ENCODE data around the gene ANO7. TPM values are rescaled to one million over a fixed set of nuclear protein-coding genes. Genes with fewer than 3 reads are reported as not detected.
A peak's percentile ranks its signal among the peaks of the same experiment; 100 is the strongest.

ANO7 gene
- total RNA-seq, 1 experiment from 2014 or later = 5.2 TPM

DNA sequence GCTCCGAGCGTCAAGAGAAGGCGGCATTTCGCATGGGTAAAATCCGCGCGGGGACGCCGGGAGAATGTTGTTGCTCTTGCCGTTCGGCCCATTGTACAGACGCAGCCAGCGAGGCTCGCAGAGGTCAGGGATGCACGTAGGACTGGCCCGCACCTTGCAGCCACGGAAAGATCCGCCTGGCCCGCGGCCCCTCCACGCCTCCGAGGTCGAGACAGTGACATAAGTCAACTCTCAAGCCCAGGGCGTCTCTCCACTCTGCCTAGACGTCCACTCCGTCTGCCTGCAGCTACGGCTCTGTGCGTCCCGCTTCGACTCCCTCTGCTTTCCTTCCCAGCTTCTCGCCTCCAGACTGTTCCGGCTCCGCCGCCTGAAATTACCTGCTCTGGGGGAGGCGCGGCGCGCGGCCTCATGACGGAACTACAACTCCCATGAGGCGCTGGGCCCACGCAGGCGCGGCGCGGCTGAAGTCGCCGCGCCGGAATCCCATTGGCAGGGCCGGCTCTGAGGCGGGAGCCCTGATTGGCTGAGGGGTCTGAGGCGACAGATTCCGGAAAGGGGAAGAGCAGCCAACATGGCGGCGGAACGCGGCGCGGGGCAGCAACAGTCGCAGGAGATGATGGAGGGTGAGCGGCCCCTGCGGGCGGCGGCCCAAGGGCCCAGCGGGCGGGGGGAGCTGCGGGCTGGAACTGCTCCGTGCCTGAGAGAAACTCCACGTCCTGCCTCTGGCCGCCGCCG is 38.4 kb upstream of the ANO7 start, which contains the start of gene PPP1R7:
TSS of gene PPP1R7 (plus strand) at position 543 of the 735 bp plus-strand sequence. CDS start at position 572, 29 bp downstream.
- H3K27me3 Mint-ChIP-seq (ENCODE audit: low read depth) = peaks cover 3% of the 10 kb centered on the region

More for the DNA sequence above, 38.4 kb upstream of the ANO7 start, which contains the start of gene PPP1R7:
- H2BK5ac ChIP-seq (ENCODE audit: insufficient read length, low read length) = no peak within 1 kb of the TSS
- no peak within 1 kb of the TSS for H3K23ac ChIP-seq (ENCODE audit: insufficient read length, low read depth, low read length)
- no peak within 1 kb of the TSS for H3K14ac ChIP-seq (ENCODE audit: insufficient read depth, low read length)
- no peaks in the 10 kb centered on the region; a peak in 1 of 5 replicates for H3K9me3 Mint-ChIP-seq
- no peak within 1 kb of the TSS for H4K5ac ChIP-seq (ENCODE audit: insufficient read length, low read depth, low read length)
- no peak within 1 kb of the TSS for H2BK120ac ChIP-seq (ENCODE audit: low read depth, low read length, poor library complexity, severe bottlenecking)
- no peak within 1 kb of the TSS for H3K27ac ChIP-seq (ENCODE audit: insufficient read length, low read depth, low read length)
- H3K79me2 ChIP-seq (ENCODE audit: insufficient read depth, low read length) = no peaks in the 10 kb centered on the region
- H4K8ac ChIP-seq (replicated peaks; ENCODE audit: insufficient read length, low read depth, low read length) = no peak within 1 kb of the TSS
- H3K4me3 Mint-ChIP-seq = peak within 1 kb of the TSS; percentile 87 to 95
- H3T11ph ChIP-seq (ENCODE audit: low read length) = no peak within 1 kb of the TSS
- H2AFZ ChIP-seq (ENCODE audit: low read length) = no peak within 1 kb of the TSS
- H2BK12ac ChIP-seq (ENCODE audit: insufficient read length, low read depth, low read length) = no peak within 1 kb of the TSS
- no peaks in the 10 kb centered on the region for H3K27me3 ChIP-seq (ENCODE audit: insufficient read depth, low read length)
- peaks cover 28 to 30% of the 10 kb centered on the region in 2 experiments for H3K4me1 Mint-ChIP-seq
- H3K79me1 ChIP-seq (ENCODE audit: insufficient read depth, low read depth, low read length, poor library complexity, severe bottlenecking) = no peaks in the 10 kb centered on the region
- no CpG with 5 or more reads among the region's 73 CpGs for WGBS (ENCODE audit: extremely low coverage, insufficient read length, low lambda C conversion rate)
- no peak within 1 kb of the TSS for H3K18ac ChIP-seq (ENCODE audit: insufficient read length, low read depth, low read length)
- peak within 1 kb of the TSS; percentile 74 for H3K4me2 ChIP-seq (ENCODE audit: insufficient read depth, insufficient read length, low read length)
- peak within 1 kb of the TSS; percentile 40 for H3K9ac ChIP-seq (ENCODE audit: extremely low read depth, insufficient read length, low read length)
- H3K56ac ChIP-seq (ENCODE audit: insufficient read length, low read depth, low read length) = no peak within 1 kb of the TSS
- peak within 1 kb of the TSS; percentile 77 to 95 (median 93) for H3K27ac Mint-ChIP-seq
- TF ChIP-seq, protein P1, sequence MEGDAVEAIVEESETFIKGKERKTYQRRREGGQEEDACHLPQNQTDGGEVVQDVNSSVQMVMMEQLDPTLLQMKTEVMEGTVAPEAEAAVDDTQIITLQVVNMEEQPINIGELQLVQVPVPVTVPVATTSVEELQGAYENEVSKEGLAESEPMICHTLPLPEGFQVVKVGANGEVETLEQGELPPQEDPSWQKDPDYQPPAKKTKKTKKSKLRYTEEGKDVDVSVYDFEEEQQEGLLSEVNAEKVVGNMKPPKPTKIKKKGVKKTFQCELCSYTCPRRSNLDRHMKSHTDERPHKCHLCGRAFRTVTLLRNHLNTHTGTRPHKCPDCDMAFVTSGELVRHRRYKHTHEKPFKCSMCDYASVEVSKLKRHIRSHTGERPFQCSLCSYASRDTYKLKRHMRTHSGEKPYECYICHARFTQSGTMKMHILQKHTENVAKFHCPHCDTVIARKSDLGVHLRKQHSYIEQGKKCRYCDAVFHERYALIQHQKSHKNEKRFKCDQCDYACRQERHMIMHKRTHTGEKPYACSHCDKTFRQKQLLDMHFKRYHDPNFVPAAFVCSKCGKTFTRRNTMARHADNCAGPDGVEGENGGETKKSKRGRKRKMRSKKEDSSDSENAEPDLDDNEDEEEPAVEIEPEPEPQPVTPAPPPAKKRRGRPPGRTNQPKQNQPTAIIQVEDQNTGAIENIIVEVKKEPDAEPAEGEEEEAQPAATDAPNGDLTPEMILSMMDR (conservative IDR thresholded peaks at IDR 0.05) = 0 out of 3 replicates have a peak, but pooled peaks have one; percentile 12
- peaks cover 10% of the 10 kb centered on the region for H3K23me2 ChIP-seq (ENCODE audit: insufficient read length, low read depth, low read length, poor library complexity, severe bottlenecking)
- no peak within 1 kb of the TSS for H2AK5ac ChIP-seq (ENCODE audit: insufficient read length, low read length)
- DNase-seq = peak; percentile 97
- H4K20me1 ChIP-seq (ENCODE audit: control insufficient read depth, insufficient read depth, insufficient read length) = no peaks in the 10 kb centered on the region
- H2BK15ac ChIP-seq (ENCODE audit: low read depth, low read length) = no peak within 1 kb of the TSS
- no peak within 1 kb of the TSS for H3K4ac ChIP-seq (ENCODE audit: low read depth, low read length)
- H3K4me1 ChIP-seq (ENCODE audit: insufficient read depth, low read length) = peaks cover 12% of the 10 kb centered on the region; the same call in 1 of the 2 replicates
- H3K36me3 Mint-ChIP-seq (ENCODE audit: insufficient read depth in 1 of 3, low read depth in 3 of 3) = peaks cover 0 to 13% (median 8%) of the 10 kb centered on the region in 3 experiments; a peak in 5 of 7 replicates
- no peak within 1 kb of the TSS for H2BK20ac ChIP-seq (ENCODE audit: low read depth, low read length, poor library complexity, severe bottlenecking)
- H4K91ac ChIP-seq (ENCODE audit: insufficient read length, low read depth, low read length) = no peak within 1 kb of the TSS
- H3K9me3 ChIP-seq (ENCODE audit: control insufficient read depth, low read depth, low read length) = no peaks in the 10 kb centered on the region
